ENCODE results near the gene TXNL4B. TPM values are rescaled to one million over a fixed set of nuclear protein-coding genes. Genes with fewer than 3 reads are reported as not detected.
"Not testable (repeated sequence)": the region's sequence is repeated elsewhere in the genome, so short reads cannot be mapped to it uniquely, and the experiment has no call there.

TXNL4B gene
- total RNA-seq, 4 donors from 2014 or later: 8.1 to 16.9 (median 15.1) TPM

GRCh38 chr16:72094266-72094610, 818 bp upstream of the TXNL4B start:
- no peak for ATAC-seq (ENCODE audit: low FRiP score)
- DNase-seq (ENCODE audit: low spot score): no peak
- TF ChIP-seq CTCF (IDR thresholded peaks at IDR 0.05): no peak

GRCh38 chr16:72092832-72093447, 480 bp downstream of the TXNL4B start:
- no peak for DNase-seq (ENCODE audit: low spot score)
- ATAC-seq (ENCODE audit: low FRiP score): peak; percentile 48
- TF ChIP-seq CTCF (IDR thresholded peaks at IDR 0.05): no peak

GRCh38 chr16:72091217-72091616, 2.2 kb downstream of the TXNL4B start:
- ATAC-seq (ENCODE audit: low FRiP score) (no peak), DNase-seq (ENCODE audit: low spot score) (no peak)
- no peak for TF ChIP-seq CTCF (IDR thresholded peaks at IDR 0.05)

GRCh38 chr16:72085002-72085401, 8.4 kb downstream of the TXNL4B start:
- DNase-seq (ENCODE audit: low spot score) (no peak), ATAC-seq (ENCODE audit: low FRiP score) (no peak)
- no peak for TF ChIP-seq CTCF (IDR thresholded peaks at IDR 0.05)

GRCh38 chr16:72084445-72084844, 9.0 kb downstream of the TXNL4B start:
- ATAC-seq (ENCODE audit: low FRiP score) (no peak), DNase-seq (ENCODE audit: low spot score) (no peak)
- TF ChIP-seq CTCF (IDR thresholded peaks at IDR 0.05): no peak

- ATAC-seq (ENCODE audit: low FRiP score): no peak
- TF ChIP-seq CTCF (IDR thresholded peaks at IDR 0.05): no peak
Measured at GRCh38 chr16:72083778-72084404, 9.5 kb downstream of the TXNL4B start.

GRCh38 chr16:72076991-72077706, 16.3 kb downstream of the TXNL4B start:
- not testable (repeated sequence) for ATAC-seq (ENCODE audit: low FRiP score); DNase-seq (ENCODE audit: low spot score)

More at GRCh38 chr16:72083778-72084404, 9.5 kb downstream of the TXNL4B start:
- no peak for DNase-seq (ENCODE audit: low spot score)

GRCh38 chr16:72075067-72075466, 18.4 kb downstream of the TXNL4B start:
- not testable (repeated sequence) for DNase-seq (ENCODE audit: low spot score); ATAC-seq (ENCODE audit: low FRiP score)

Measured in omental fat pad (tissue), 4 donors.